Nephron progenitor cell (in vitro differentiated cells): Measurements from ENCODE around the gene HOXD8.

Experiments used
- DNase-seq: peaks from one replicate; pipeline ENCODE4 v3.0.0; 2021
- H3K27ac Mint-ChIP-seq: 2 replicates; pipeline ENCODE4 v1.8.0; 2021; ENCODE audit warnings: mild to moderate bottlenecking, moderate library complexity, mixed read lengths
- H3K27me3 Mint-ChIP-seq: 2 replicates; pipeline ENCODE4 v1.8.0; 2021; ENCODE audit warnings: mild to moderate bottlenecking, low read depth, mixed read lengths; ENCODE audit not compliant: poor library complexity
- H3K36me3 Mint-ChIP-seq: 2 replicates; pipeline ENCODE4 v1.8.0; 2021; ENCODE audit warnings: low read depth, mixed read lengths
- H3K4me1 Mint-ChIP-seq: 2 replicates; pipeline ENCODE4 v1.8.0; 2021; ENCODE audit warnings: mixed read lengths
- H3K4me3 Mint-ChIP-seq: 2 replicates; pipeline ENCODE4 v1.8.0; 2021; ENCODE audit warnings: mild to moderate bottlenecking, moderate library complexity, mixed read lengths
- H3K9me3 Mint-ChIP-seq: 2 replicates; pipeline ENCODE4 v1.8.0; 2021; ENCODE audit warnings: mild to moderate bottlenecking, moderate library complexity, mixed read lengths
- CTCF ChIP-seq: fragments of 200-600 bp; sonication (generic); IDR thresholded peaks from 2 replicates; pipeline ENCODE4 v1.5.0; 2021; ENCODE audit warnings: antibody characterized with exemption

Gene HOXD8

GRCh38 chr2:176082525-176082823, 47.0 kb upstream of the HOXD8 start:
- Mint-ChIP-seq H3K9me3 (peaks cover 17% of the 10 kb centered on the region), H3K4me3 (no peak overlapping the region), H3K4me1 (peaks cover 25% of the 10 kb centered on the region), H3K36me3 (no peaks in the 10 kb centered on the region), H3K27ac (no peak overlapping the region), H3K27me3 (peaks cover 99% of the 10 kb centered on the region)
- no peak for DNase-seq
- TF ChIP-seq CTCF: no peak

DNA sequence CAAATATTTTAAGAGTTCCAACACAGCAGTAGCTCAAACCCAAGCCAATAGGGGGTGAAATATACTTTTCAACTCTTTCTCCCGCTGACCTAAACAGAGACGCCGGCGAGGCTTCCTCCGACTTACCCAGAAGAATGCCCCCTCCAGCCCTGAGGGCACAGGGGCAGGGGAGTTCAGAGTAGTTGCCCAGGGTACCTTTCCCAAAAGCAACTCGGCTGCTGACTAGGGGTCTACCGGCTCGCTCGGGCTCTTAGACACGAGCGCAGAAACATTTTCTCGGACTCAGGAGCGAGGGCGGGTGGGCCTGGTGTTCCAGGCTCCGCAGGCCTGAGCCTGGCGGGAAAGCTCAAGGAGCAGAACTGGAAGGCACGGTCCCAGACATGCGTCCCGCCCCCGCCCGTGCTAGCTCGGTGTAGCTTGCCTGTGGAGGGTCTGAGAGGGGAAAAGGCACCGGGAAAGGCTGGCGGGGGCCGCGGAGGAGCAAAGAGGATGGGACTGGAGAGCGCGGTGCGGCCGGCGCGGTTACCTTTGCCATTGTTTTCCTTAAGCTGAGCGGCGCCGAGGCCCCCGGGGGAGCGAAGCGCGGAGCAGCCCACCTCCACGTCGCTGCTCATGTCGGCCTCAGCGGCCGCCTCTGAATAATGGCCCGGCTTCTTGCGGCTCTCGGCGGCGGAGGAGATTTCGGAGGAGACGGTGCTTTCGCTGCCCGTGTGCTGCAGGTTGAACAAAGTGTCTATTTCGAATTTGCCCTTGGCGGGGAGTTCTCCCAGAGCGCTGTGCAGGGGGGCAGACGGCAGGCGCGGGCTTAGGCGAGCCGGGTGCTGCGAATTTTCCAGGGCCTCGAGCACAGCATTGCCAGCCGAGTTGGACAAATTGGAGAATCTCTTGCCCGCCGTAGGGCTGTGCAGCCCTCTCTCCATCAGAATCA, 46.4 kb upstream of the HOXD8 start:
- H3K36me3 Mint-ChIP-seq: no peaks in the 10 kb centered on the region
- H3K4me1 Mint-ChIP-seq: peaks cover 27% of the 10 kb centered on the region
- peak; percentile 55 for DNase-seq
- H3K27me3 Mint-ChIP-seq: peaks cover 99% of the 10 kb centered on the region
- peaks cover 17% of the 10 kb centered on the region for H3K9me3 Mint-ChIP-seq
- H3K27ac Mint-ChIP-seq: no peak overlapping the region
- no peak for TF ChIP-seq CTCF
- H3K4me3 Mint-ChIP-seq: peak overlapping the region; percentile 45

DNA sequence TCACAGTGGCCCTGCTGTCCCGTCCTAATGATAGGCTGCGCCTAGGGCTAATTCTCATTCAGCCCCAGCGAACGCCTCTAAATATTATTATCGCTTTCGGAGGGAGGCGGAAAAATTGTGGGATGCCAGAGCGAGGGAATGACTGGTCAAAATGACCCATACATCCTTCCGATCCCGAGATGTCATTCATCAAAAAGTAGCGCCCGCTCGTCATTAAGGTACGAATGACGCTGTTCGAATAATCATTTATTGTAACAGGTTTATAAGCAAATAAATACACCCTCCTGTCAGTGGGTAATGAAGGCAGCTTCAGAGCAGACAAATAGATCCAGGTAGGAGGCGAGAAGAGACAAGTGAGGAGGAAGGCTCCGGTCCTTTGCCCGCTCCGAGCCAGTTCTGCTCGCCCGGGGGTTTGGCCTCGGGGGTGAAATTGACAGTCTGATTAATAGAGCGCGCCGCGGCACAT, 45.7 kb upstream of the HOXD8 start, which contains the start of gene EVX2:
EVX2 (minus strand) TSS at position 167 of the 466 bp plus-strand sequence. CDS start 186 bp downstream, outside the sequence.
- peaks cover 17% of the 10 kb centered on the region for H3K9me3 Mint-ChIP-seq
- no peak for DNase-seq
- peak within 1 kb of the TSS; percentile 45 for H3K4me3 Mint-ChIP-seq
- H3K4me1 Mint-ChIP-seq: peaks cover 31% of the 10 kb centered on the region
- no peaks in the 10 kb centered on the region for H3K36me3 Mint-ChIP-seq
- no peak for TF ChIP-seq CTCF
- H3K27ac Mint-ChIP-seq: no peak within 1 kb of the TSS
- H3K27me3 Mint-ChIP-seq: peaks cover 99% of the 10 kb centered on the region

- Mint-ChIP-seq H3K27ac (no peak overlapping the region), H3K9me3 (peaks cover 11% of the 10 kb centered on the region), H3K27me3 (peaks cover 99% of the 10 kb centered on the region), H3K4me3 (peak overlapping the region; percentile 43), H3K4me1 (peaks cover 25% of the 10 kb centered on the region), H3K36me3 (no peaks in the 10 kb centered on the region)
- no peak for DNase-seq
- no peak for TF ChIP-seq CTCF
These were observed 44.8 kb upstream of the HOXD8 start for GRCh38 chr2:176084611-176085119.

DNA sequence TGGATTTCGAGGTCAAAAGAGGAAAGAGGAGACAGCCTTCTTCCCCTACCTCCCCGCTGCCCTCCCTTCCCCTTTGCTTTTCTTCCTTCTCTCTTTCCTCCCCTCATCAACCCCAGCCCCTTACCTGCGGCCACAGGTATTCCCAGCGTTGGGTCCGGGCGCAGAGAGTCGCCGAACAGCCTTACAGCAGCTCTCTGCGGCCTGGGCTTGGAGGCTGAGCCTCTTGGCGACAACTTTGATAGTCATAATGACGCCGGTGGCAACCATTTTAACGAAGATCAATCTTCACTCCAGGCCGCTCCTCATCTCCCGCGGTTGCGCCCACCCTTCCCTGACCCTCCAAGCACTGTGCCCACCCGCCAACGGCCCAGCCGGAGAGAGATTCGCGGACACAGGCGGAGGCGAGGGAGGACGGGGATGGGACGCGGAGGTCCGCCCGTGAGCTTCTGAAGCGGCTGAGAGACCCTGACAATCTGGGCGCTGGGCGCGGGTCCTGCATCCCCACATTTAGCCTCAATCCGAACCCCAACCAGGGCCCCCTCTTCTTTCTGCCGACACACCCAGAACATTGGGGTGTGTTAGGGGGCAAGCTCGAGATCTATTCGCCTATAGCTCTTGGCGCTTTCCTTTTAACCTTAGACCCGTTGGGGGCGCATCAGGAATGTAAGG, 44.3 kb upstream of the HOXD8 start:
- Mint-ChIP-seq H3K27ac (no peak overlapping the region), H3K4me3 (peak overlapping the region; percentile 43), H3K36me3 (no peaks in the 10 kb centered on the region), H3K4me1 (peaks cover 24% of the 10 kb centered on the region), H3K9me3 (peaks cover 11% of the 10 kb centered on the region), H3K27me3 (peaks cover 100% of the 10 kb centered on the region)
- TF ChIP-seq CTCF: no peak
- no peak for DNase-seq
